GM18867 (cell line): ENCODE data around the gene PIGK.

ENCODE experiments used
- ATAC-seq: cut with Tn5 transposase; IDR thresholded peaks from one replicate; pipeline ENCODE4 v1.9.1; 2021; ENCODE audit warnings: mild to moderate bottlenecking, moderate library complexity; ENCODE audit not compliant: unreplicated experiment

Gene PIGK

GRCh38 chr1:77103486-77103885 is 115.7 kb downstream of the PIGK start:
- no peak for ATAC-seq

DNA sequence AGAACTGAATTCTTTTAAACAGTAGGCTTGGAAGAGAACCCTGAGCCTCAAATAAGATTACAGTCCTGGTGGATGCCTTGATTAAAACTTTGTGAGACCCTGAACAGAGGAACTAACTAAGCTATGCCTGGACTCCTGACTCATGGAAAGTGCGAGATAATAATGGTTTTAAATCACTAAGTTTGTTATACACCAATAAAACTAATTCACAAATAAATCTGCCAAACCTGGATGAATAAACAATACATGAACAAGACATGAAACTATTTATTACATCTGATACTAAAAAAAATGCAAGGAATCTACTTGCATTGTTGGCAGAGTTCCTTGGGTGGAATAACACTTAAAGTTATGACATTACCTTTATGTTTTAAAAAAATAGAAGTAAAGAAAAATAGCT is 118.4 kb downstream of the PIGK start:
- no peak for ATAC-seq

DNA sequence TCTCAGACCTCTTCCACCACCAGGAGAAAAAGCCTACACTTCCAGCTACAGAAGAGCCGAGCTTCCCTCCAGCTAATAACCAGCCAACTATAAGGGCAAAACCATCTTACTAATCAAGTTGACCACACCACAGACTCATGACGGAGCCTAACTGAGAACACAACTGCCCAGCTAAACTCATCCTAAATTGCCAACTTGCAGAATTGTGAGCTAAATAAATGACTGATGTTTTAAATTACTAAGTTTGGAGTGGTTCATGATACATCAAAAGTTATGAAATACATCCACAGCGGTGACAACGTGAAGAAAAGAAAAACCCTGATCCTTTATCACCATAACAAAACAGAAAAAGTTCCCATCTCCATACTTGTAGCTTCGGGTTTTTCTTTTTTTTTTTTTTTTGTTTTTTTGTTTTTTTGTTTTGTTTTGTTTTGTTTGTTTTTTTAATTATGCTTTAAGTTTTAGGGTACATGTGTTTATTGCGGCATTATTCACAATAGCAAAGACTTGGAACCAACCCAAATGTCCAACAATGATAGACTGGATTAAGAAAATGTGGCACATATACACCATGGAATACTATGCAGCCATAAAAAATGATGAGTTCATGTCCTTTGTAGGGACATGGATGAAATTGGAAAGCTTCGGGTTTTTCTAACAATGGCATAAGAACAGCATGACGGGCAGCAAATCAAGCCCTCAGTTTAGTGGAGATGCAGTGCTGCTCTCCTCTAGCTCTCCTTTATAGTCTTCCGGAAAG is 122.6 kb downstream of the PIGK start:
- ATAC-seq = no peak

GRCh38 chr1:77095236-77095635 is 124.0 kb downstream of the PIGK start:
- no peak for ATAC-seq

DNA sequence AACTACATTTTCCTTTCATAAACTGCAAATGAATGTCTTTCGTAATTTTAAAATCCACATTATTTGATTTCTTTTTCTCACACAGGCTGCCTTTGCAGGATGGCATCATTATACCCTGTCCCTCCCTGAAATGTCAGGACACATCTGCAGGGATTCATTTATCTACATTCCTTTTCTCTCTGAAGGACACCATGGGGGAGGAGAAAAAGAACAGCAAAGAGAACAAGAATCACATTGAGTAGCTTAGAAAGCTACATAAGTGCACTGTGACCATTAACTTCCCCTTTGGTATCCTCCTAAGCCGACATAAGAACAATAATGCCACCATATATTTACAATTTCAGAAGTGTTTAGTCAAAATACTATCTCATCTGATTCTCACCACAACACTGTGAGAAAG is 129.5 kb downstream of the PIGK start:
- no peak for ATAC-seq

DNA sequence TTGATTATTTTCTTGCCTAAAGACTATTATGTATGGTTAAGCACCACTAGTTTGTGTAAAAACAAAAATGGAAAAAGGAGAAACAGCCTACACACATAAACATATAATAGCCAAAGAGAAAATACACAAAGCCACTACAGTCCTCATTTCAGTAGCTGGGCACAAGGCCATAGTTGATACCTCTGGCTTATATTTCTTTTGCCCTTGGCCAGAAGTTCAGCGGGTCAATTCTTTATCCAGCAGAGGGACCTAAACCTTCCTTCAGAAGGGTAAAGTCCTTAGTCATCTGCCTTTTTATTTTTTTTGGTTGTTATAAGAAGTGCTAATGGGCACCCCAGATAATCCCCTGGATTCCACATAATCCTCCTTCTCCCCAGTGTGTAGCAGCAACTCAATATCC is 134.1 kb downstream of the PIGK start:
- ATAC-seq = no peak

DNA sequence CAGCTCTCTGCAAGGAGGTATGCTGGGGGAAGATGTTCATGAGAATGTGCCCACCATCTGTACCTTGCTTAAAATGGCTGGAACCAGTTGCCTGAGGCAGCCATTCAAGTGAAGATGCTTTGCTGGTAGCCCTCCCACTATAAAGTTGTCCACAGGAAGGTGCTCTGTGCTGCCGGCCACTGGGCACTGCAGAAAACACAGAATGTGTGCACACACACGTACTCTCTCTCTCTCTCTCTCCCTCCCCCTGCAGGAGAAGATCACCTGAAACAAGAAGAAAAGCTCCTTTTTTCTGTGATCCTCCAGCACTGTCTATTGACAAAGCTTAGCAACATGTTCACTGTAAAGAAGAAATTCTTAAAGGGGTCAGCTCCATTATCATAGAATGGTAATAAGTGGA is 134.8 kb downstream of the PIGK start:
- ATAC-seq = no peak

DNA sequence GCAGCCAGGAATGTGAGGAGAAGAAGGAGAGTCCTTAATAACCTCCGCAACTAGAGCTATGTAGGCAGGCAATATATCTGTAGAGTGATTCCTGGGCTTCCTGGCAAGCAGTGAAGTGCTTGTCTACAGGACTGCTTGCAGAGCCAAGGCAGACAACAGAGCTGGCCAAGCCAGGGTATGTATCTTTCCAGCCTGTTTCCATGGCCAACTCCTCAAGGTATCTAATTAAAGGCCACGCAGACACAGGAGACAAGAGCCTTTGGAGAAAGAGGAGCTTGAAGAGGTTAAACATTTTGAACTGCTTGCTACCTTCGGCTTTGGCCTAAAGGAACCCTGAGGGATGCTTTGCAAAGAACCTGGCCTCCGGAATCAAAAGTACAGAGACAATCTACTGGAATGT is 137.4 kb downstream of the PIGK start:
- ATAC-seq = no peak

DNA sequence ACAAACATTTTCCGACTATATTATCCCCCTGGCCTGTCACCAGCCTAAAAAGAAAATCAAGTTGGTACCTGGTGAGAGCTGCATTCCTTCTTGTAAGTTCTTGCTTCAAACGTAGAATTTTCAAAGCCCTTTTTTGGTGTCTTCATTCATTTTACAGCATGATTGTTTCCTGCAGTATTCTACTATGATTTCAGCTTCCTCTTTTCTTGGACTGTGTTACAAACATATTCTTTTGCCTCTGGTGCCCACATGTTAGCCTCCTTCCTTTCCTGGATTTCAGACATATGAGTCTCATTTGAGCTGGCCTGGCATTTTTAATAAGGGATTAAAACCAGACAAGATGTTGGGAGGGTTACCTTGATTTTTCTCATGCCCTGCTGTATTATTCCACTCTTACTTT is 142.5 kb downstream of the PIGK start:
- no peak for ATAC-seq

- ATAC-seq = no peak
Measured at GRCh38 chr1:77068013-77068412, 151.2 kb downstream of the PIGK start.

GRCh38 chr1:77065693-77066342 is 153.4 kb downstream of the PIGK start:
- ATAC-seq = no peak

GRCh38 chr1:77064246-77064645 is 155.0 kb downstream of the PIGK start:
- no peak for ATAC-seq

DNA sequence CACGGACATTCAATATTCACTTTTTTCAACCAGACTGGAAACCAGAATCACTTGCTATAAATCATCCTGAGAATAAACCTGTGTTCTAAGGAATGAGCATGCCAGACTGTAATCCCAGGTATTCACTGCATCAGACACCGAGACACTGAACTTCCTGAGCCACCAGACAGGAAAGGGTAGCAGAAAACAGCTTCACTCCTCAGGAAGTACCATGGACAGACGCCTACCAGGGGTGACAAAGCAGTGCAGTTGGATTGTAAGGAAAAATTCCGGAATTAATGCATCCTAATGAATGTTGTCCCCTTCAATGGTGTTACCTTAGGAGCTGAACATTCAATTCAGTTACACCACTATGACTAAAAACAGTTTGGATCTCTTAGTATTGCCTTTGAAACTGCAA is 156.1 kb downstream of the PIGK start:
- no peak for ATAC-seq

- ATAC-seq = no peak
Measured at GRCh38 chr1:77061162-77061561, 158.1 kb downstream of the PIGK start.

GRCh38 chr1:77060000-77060399 is 159.2 kb downstream of the PIGK start:
- no peak for ATAC-seq

DNA sequence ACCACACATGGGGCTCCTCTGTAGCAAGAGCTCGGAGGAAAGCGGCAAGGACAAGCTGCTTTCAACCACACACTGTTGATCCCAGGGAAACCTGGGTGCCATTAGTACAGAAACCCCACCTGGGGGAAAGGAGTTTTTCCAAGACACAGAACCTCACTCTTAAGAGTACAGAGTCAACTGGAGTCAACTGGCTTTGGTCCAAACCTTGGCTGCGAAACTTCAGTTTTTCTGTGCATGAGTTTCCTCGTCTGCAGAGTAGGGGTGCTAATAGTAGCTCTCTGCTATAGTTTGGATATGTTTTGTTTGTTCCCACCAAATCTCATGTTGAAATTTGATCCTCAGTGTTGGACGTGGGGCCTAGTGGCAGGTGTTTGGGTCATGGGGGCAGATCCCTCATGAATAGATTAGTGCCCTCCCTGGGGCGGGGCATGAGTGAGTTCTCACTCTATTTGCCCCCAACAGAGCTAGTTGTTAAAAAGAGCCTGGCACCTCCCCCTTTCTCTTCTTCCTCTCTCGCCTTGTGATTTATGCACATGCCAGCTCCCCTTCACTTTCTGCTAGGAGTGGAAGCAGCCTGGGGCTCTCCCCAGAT is 161.1 kb downstream of the PIGK start:
- no peak for ATAC-seq

GRCh38 chr1:77056525-77056924 is 162.7 kb downstream of the PIGK start:
- ATAC-seq = no peak

DNA sequence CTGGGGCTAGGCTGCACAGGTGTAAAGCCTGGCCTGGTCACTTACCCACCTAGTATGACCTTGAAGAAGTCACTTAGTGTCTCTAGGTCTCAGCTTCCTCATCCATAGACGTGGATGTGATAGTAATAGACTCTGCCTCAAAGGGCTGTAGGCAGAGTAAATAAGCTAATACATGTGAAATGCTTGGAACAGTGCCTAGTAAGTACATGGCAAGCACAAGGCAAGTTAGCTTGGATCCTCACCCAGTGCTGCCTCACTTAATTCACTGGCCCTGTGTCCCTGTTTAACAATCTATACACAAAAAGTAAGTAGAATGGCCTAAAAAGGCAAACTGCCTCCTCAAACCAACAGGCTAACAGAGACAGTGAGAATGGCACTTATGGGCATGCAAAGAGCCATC is 167.8 kb downstream of the PIGK start:
- no peak for ATAC-seq

DNA sequence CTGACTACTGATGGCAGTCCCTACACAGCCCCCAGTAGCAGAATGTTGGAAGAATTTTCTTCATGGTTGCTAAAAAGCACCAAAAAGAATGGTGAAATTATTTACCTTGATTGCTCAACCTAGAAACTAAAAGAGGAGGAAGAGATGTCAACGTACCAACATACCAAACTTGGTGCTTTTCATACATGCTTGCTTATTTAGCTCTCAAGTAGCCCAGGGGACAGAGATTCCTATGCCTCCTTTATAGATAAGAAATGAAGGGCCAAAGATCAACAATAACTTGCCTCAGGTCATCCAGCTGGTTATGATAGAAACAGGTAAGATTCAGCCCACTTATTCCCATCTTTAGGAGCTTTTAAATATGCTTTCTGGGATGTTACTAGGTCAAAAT is 170.6 kb downstream of the PIGK start:
- no peak for ATAC-seq

DNA sequence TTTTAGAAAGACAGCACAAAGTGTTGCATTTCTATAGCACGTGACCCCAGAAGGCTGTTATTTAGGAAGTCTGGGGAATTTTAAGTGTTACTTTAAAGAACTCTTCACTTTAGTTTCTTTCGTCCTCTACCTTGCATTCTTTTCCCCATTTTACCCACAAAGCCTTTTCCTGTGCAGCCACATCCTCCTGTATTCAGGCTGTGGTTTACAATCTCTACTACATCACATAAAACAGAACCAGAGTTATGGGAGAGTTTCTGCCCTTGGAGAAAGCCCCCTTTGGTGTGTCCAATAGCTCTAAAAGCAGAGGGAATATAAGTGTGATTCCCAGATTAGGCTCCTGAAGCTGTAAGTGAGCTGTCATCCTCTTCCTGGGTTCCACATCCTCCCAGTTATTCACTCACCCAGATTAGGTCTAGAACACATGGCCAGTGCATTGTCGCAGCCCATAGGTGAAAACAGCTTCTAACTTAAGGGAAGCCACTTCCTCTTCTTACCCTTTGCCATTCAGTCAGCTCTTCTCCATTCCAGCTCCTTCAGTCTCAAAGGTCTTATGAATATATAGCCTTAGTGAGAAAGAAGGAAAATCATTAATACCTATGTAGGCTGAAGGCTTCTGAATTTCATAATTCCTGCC is 171.1 kb downstream of the PIGK start:
- ATAC-seq = no peak

- ATAC-seq = no peak
Measured at GRCh38 chr1:77047575-77047974, 171.7 kb downstream of the PIGK start.
